ENCODE results near the gene NPHP1.
"Not testable (repeated sequence)": the region's sequence is repeated elsewhere in the genome, so short reads cannot be mapped to it uniquely, and the experiment has no call there.

The NPHP1 gene

DNA sequence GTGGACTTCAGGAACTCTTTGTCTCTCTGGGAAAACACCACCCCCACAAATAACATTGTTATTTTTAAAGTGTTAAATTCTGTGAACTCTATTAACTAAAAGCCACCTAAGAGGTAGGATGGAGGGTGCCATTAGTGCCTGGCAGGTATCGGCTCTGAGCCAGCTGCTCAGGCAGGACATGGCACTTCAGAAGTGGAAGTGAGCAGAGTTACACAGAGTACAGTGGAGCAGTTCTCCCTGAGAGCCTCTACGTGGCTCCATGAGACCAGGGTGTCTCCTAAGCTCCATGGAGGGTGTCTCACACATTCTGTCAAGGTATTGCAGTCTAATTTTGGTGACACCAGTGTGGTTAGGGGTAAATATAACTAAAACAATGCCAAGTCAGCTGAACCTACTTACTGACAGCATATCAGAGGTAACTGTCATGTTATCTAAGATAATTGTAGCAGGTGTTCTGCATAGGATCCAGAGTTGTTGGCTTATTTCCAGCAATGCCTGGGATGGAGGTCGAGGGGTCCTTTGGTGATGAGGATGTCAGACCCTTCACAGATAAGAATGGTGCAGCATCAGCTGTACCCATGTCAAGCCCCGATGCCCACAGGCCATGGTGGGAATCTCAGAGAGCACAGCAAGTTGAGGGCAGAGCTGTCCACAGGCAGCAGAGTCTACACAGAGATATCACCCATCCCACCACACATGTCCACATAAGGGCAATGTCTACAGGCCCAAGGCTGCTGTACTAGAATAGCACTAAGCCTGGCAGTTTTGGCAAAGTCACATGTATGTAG is 80.6 kb downstream of the NPHP1 start:
- Histone ChIP-seq H3K36me3 (no peaks in the 10 kb centered on the region), H3K4me3 (no peak overlapping the region), H3K9ac (no peak overlapping the region), H3K27me3 (no peaks in the 10 kb centered on the region), H4K20me1 (no peaks in the 10 kb centered on the region), H3K27ac (no peak overlapping the region), H3K9me3 (replicated peaks in 1 of 11) (no peaks in the 10 kb centered on the region), H3K4me1 (no peaks in the 10 kb centered on the region), H3K4me2 (no peak overlapping the region)
- no peak for TF ChIP-seq Cebpa-rat (IDR thresholded peaks at IDR 0.05)

DNA sequence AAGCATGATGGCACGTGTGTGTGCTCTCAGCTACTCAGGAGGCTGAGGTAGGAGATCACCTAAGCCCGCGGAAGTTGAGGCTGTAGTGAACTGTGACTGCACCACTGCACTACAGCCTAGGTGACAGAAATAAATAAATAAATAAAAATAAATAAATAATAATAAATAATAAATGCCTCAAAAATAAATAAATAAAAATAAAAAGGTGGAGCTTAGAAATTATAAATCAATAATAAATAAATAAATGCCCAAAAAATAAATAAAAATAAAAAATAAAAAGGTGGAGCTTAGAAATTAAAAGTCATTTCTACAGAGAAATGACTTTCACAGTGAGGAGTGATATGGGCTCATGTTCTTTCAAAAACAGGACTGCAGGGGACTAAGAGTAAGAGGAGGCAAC is 83.2 kb downstream of the NPHP1 start:
- Histone ChIP-seq H3K27ac (no peak overlapping the region), H3K4me2 (no peak overlapping the region), H3K27me3 (no peaks in the 10 kb centered on the region), H3K4me1 (no peaks in the 10 kb centered on the region), H3K36me3 (no peaks in the 10 kb centered on the region), H3K9ac (no peak overlapping the region), H3K9me3 (replicated peaks in 1 of 11) (no peaks in the 10 kb centered on the region), H3K4me3 (no peak overlapping the region), H4K20me1 (no peaks in the 10 kb centered on the region)
- TF ChIP-seq Cebpa-rat (IDR thresholded peaks at IDR 0.05): no peak

DNA sequence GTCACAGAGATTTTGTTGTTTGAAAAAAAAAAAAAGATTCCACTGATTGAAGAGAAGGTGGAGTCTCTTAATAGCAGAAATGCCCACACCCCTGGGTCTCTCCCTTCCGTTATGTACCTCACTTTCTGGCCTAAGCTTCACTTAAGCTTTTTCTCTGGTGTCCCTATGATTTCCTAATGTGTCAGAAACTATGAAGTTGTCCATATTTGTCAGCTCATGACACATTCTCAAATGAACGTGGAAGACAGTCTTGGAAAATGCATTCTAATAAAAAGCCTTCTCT is 83.8 kb downstream of the NPHP1 start:
- H3K27me3 ChIP-seq: no peaks in the 10 kb centered on the region
- no peak overlapping the region for H3K9ac ChIP-seq
- H3K4me1 ChIP-seq: no peaks in the 10 kb centered on the region
- H3K4me2 ChIP-seq: no peak overlapping the region
- TF ChIP-seq Cebpa-rat (IDR thresholded peaks at IDR 0.05): no peak
- H3K27ac ChIP-seq: no peak overlapping the region
- H3K4me3 ChIP-seq: no peak overlapping the region
- peaks cover 0 to 2% (median 0%) of the 10 kb centered on the region in 11 experiments; a peak in 2 of 22 replicates for H3K9me3 ChIP-seq (replicated peaks in 1 of 11)
- no peaks in the 10 kb centered on the region for H3K36me3 ChIP-seq
- no peaks in the 10 kb centered on the region for H4K20me1 ChIP-seq

DNA sequence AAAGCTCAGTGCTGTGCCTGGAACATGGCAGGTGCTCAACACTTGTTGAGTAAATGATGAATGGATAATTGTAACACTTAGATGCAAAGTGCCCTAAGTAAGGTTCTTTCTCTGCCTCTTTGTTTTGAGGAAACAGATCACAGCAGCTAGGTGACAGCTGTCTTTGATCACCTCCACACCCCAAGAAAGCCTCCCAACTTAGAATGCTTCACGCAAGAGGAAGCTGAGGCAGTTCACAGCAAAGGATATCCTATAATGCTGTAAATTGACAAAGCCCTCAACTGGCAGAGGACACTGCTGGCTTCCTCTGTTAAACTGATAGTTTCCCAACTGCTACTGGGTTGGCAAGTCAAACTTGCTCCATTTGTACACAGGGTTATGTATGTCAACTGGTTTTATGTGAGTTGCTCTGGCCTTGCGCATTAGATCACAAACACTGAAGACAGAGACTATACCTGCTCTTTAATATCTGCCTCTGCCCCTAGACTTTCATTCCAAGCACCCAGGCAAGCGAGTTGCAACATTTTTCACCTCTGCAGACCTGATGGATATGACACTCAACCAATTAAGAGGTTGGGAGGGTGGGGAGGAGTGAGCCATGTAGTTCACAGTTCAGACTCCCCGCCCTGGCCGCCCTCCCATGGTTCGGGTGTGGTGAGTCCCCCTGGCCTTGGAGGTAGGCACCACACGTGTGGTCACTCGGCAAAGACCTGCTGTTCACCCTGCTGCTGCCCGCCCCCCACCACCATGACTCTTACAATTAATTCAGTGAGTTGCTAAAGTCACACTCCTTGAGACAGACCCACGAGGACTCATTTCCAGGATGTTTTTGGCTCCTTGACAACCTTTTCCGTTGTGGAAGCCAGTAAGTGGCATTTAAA is 84.4 kb downstream of the NPHP1 start:
- no peak for TF ChIP-seq Cebpa-rat (IDR thresholded peaks at IDR 0.05)
- no peaks in the 10 kb centered on the region for H3K27me3 ChIP-seq
- H3K9me3 ChIP-seq (replicated peaks in 1 of 11): peaks cover 0 to 8% (median 0%) of the 10 kb centered on the region in 11 experiments; a peak in 5 of 22 replicates
- H3K36me3 ChIP-seq: no peaks in the 10 kb centered on the region
- no peak overlapping the region for H3K27ac ChIP-seq
- no peak overlapping the region for H3K4me2 ChIP-seq
- no peaks in the 10 kb centered on the region for H3K4me1 ChIP-seq
- H3K9ac ChIP-seq: no peak overlapping the region
- H4K20me1 ChIP-seq: no peaks in the 10 kb centered on the region
- H3K4me3 ChIP-seq: no peak overlapping the region

DNA sequence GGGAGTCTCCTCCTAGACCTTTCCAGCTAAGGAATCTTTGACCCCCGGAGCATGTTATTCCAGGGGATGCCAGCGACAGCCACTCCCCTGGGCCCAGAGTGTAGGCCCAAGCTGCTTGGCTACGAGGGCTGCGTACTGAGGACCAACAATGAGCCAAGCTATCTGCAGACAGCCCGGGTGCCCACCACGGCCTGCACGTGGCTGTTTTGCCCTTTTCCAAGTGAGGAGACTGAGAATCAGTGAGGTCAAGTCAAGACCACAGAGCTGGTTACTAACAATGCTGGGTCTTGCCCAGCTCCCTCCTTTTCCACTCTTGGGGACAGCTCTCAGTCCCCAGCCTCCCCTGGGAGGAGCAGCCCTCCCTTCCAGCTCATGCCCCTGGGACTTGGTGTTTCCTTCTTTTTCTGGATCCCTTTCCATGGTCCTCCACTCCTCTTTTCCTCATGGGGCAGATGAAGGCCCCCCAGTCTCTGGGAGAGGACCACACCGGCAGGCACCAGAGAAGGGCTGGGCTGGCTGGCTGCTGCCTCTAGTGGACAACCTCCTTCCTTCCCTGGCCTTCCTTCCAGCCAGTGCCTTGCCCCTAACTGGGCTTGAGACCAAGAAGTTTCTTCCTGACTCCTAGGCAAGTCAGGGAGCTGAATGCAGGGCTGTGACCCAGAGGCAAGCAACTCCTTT is 88.6 kb downstream of the NPHP1 start:
- Histone ChIP-seq H3K27ac (no peak overlapping the region), H3K27me3 (no peaks in the 10 kb centered on the region), H4K20me1 (no peaks in the 10 kb centered on the region), H3K36me3 (no peaks in the 10 kb centered on the region), H3K4me3 (no peak overlapping the region), H3K4me1 (peaks cover 0 to 8% (median 5%) of the 10 kb centered on the region in 10 experiments; a peak in 7 of 20 replicates), H3K9ac (no peak overlapping the region), H3K4me2 (no peak overlapping the region), H3K9me3 (replicated peaks in 1 of 11) (peaks cover 0 to 11% (median 0%) of the 10 kb centered on the region in 11 experiments; a peak in 5 of 22 replicates)
- TF ChIP-seq Cebpa-rat (IDR thresholded peaks at IDR 0.05): no peak

DNA sequence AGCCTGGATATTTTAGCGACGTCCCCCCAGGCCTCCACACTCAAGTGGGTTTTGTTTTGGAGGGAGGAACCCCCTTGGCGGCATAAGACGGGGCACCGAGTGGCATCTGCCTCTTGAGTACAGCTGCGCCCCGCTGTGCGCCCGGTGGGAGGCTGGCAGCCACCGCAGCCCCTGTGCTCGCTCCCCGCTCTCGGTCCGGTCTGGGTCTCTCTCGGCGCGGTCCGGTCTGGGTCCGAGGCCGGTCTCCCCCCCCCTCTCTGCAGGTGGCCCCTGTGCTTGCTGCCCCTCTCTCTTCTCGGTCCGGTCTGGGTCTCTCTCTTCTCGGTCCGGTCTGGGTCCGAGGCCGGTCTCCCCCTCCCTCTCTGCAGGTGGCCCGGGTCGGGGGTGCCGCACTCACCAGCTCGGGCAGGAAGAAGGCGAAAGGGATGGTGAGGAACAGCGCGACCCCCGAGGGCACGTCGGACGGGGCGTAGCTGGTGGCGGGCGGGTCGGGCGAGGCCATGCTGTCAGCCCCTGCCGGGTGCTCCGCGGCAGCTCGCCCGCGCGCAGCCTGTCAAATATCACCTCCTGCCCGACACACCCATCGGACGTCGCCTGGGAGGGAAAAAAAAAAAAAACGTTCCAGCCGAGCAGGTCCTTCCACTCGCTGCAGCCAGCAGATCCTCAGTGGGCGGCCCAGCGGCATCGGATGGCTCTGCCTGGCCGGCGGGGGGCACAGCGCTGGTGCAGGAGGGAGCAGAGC is 89.4 kb downstream of the NPHP1 start, which contains the start of gene MALL:
MALL (minus strand) TSS at position 532 of the 742 bp plus-strand sequence; CDS start at position 502, 30 bp downstream.
- Histone ChIP-seq H3K4me1 (peaks cover 0 to 8% (median 5%) of the 10 kb centered on the region in 10 experiments; a peak in 7 of 20 replicates), H3K27me3 (no peaks in the 10 kb centered on the region), H3K4me2 (no peak within 1 kb of the TSS), H3K27ac (no peak within 1 kb of the TSS), H4K20me1 (no peaks in the 10 kb centered on the region), H3K4me3 (no peak within 1 kb of the TSS), H3K9ac (no peak within 1 kb of the TSS), H3K9me3 (replicated peaks in 1 of 11) (peaks cover 0 to 11% (median 0%) of the 10 kb centered on the region in 11 experiments; a peak in 5 of 22 replicates), H3K36me3 (no peaks in the 10 kb centered on the region)
- TF ChIP-seq Cebpa-rat (IDR thresholded peaks at IDR 0.05): no peak

DNA sequence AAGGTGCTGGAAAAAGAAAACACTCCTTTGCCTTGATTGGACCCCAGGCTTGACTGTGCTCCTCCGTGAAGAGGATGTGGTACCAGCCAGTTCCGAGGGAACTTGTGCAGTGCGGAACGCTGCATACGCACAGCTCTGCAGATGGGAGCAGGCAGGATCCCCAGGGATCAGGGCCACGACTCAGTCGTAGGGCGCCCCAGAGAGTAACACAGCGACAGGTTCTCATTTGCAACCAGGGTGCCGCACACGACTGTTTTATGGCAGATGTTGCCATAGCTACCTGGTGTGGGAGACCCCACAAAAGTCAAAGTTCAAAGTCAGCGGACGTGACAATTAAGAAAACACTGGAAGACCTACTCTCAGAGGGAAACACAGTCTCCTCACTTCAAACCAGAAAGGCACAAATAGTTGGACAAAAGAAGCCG is 90.0 kb downstream of the NPHP1 start:
- no peak overlapping the region for H3K4me3 ChIP-seq
- H3K9me3 ChIP-seq (replicated peaks in 1 of 11): peaks cover 0 to 11% (median 0%) of the 10 kb centered on the region in 11 experiments; a peak in 5 of 22 replicates
- no peaks in the 10 kb centered on the region for H3K27me3 ChIP-seq
- no peak overlapping the region for H3K9ac ChIP-seq
- H3K27ac ChIP-seq: no peak overlapping the region
- no peak for TF ChIP-seq Cebpa-rat (IDR thresholded peaks at IDR 0.05)
- H3K4me2 ChIP-seq: no peak overlapping the region
- H3K4me1 ChIP-seq: peaks cover 0 to 8% (median 5%) of the 10 kb centered on the region in 10 experiments; a peak in 7 of 20 replicates
- no peaks in the 10 kb centered on the region for H4K20me1 ChIP-seq
- H3K36me3 ChIP-seq: no peaks in the 10 kb centered on the region

DNA sequence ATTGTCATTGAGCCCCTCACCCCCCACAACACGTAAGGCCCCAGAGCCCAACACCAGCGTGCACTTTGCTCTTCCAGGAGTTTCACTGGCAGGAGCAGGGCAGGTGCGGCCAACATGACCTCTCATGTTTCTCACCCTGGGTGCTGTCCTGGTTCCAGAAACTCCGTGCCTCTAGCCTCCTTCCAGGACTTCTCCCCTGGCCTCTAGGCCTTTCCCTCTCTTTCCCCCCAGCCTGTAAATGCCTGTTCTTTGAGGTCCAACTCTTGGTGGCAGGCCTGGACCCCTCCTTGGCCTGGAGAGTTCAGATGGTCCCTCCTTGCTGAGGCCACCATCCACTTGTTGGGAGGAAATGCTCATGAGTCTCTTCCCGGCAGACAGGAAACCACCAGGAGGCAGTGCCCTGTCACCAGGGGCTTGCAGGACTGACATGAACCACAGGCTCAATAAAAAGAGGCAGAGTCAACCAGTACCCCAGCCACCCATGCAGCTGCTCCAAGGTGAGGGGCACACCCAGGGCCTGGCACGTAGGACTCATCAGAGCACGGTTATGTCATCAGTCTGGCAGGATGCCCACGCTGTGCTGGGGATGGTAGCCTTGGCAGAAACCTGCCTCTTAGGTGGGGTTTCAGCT is 90.7 kb downstream of the NPHP1 start:
- peaks cover 0 to 8% (median 5%) of the 10 kb centered on the region in 10 experiments; a peak in 7 of 20 replicates for H3K4me1 ChIP-seq
- peak overlapping the region in 5 of 11 experiments; percentile 3 to 11 (median 10); a peak in 3 of 22 replicates for H3K4me2 ChIP-seq
- H4K20me1 ChIP-seq: no peaks in the 10 kb centered on the region
- no peak overlapping the region for H3K4me3 ChIP-seq
- H3K27ac ChIP-seq: no peak overlapping the region
- H3K9ac ChIP-seq: no peak overlapping the region
- no peaks in the 10 kb centered on the region for H3K27me3 ChIP-seq
- peaks cover 0 to 11% (median 0%) of the 10 kb centered on the region in 11 experiments; a peak in 5 of 22 replicates for H3K9me3 ChIP-seq (replicated peaks in 1 of 11)
- TF ChIP-seq Cebpa-rat (IDR thresholded peaks at IDR 0.05): no peak
- no peaks in the 10 kb centered on the region for H3K36me3 ChIP-seq

DNA sequence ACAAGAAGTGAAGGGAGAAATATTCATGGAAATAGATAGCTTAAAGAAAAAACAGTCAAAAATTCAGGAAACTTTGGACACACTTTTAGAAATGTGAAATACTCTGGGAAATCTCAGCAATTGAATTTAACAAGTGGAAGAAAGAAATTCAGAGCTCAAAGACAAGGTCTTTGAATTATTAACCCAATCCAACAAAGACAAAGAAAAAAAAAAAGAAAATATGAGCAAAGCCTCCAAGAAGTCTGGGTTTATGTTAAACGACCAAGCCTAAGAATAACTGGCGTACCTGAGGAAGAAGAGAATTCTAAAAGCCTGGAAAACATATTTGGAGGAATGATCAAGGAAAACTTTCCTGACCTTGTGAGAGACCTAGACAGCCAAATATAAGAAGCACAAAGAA is 96.5 kb downstream of the NPHP1 start:
- H3K4me2 ChIP-seq, H3K36me3 ChIP-seq, H3K9ac ChIP-seq, H3K27ac ChIP-seq, H3K4me1 ChIP-seq, H3K4me3 ChIP-seq, H4K20me1 ChIP-seq, H3K27me3 ChIP-seq: not testable (repeated sequence)
- peaks cover 0 to 25% (median 11%) of the 10 kb centered on the region in 11 experiments; a peak in 14 of 22 replicates for H3K9me3 ChIP-seq (replicated peaks in 1 of 11)

All from BLaER1 treated with 17β-estradiol and CSF1 and Interleukin-3, amounts not matched to agents 10 nM and 100 nM (cell line).